ENCODE data around the gene SESN1. TPM values are rescaled to one million over a fixed set of nuclear protein-coding genes. Genes with fewer than 3 reads are reported as not detected.
"Not testable (repeated sequence)": the region's sequence is repeated elsewhere in the genome, so short reads cannot be mapped to it uniquely, and the experiment has no call there.

SESN1 gene
- polyA plus RNA-seq, 2 of the 4 experiments (the other 2 are of a cell fraction), result 7.9 to 13.9 TPM

- no peak for TF ChIP-seq GATA3 (IDR thresholded peaks at IDR 0.05; ENCODE audit: borderline replicate concordance)
- no peak for TF ChIP-seq KDM1A (IDR thresholded peaks at IDR 0.05; ENCODE audit: low read depth)
- TF ChIP-seq SMC3 (IDR thresholded peaks at IDR 0.05), result no peak
- no peak for TF ChIP-seq RFX5 (IDR thresholded peaks at IDR 0.05)
- no peak for TF ChIP-seq BHLHE40 (IDR thresholded peaks at IDR 0.05; ENCODE audit: low read depth, low read length)
- TF ChIP-seq NFE2L2 (conservative IDR thresholded peaks at IDR 0.05; ENCODE audit: low read length), result no peak
- no peak for TF ChIP-seq HOXA7 (CRISPR knock-in tag; IDR thresholded peaks at IDR 0.05)
- TF ChIP-seq JUNB (IDR thresholded peaks at IDR 0.05), result no peak
Measured at GRCh38 chr6:108983151-108983550, 111.5 kb downstream of the SESN1 start (continued).

GRCh38 chr6:108982154-108983113 lies 112.2 kb downstream of the SESN1 start:
- POLR2A ChIA-PET, result no interaction called here
- FAIRE-seq (no peak), DNase-seq (ENCODE audit: low read depth in 1 of 2, low spot score in 1 of 2) (no peak), ATAC-seq (no peak)
- Histone ChIP-seq H3K4me1 (no peaks in the 10 kb centered on the region), H3K9me3 (no peaks in the 10 kb centered on the region), H3K4me2 (no peak overlapping the region), H3K27ac (no peak overlapping the region), H3K4me3 (no peak overlapping the region)
- WGBS (ENCODE audit: missing lambda C conversion rate), result 78% methylated on average over 10 of the region's 10 CpGs
- no peak for TF ChIP-seq FOXS1 (CRISPR knock-in tag; IDR thresholded peaks at IDR 0.05)
- TF ChIP-seq HES2 (IDR thresholded peaks at IDR 0.05), result no peak
- TF ChIP-seq PBX3 (IDR thresholded peaks at IDR 0.05), result no peak
- no peak for TF ChIP-seq SREBF2 (IDR thresholded peaks at IDR 0.05)
- TF ChIP-seq ZFP36 (IDR thresholded peaks at IDR 0.05; ENCODE audit: borderline replicate concordance, partially characterized antibody), result no peak
- no peak for TF ChIP-seq TFCP2L1 (CRISPR knock-in tag; IDR thresholded peaks at IDR 0.05)
- CTCF ChIA-PET, result no interaction called here

- H3K4me1 ChIP-seq; DNase-seq (ENCODE audit: low read depth in 1 of 2, low spot score in 1 of 2); FAIRE-seq; H3K4me3 ChIP-seq; H3K9me3 ChIP-seq; CTCF ChIA-PET; ATAC-seq; H3K27ac ChIP-seq; POLR2A ChIA-PET; H3K4me2 ChIP-seq: not testable (repeated sequence)
- 96% methylated on average over 1 of the region's 1 CpG for WGBS (ENCODE audit: missing lambda C conversion rate)
Measured at GRCh38 chr6:108978638-108979037, 116.0 kb downstream of the SESN1 start.

- ChIA-PET POLR2A (interaction anchor here (0.6 kb wide), 1 partner anchor 528 kb away, joined by 7 read pairs; no protein-coding TSS in a partner anchor), CTCF (no interaction called here)
- TF ChIP-seq NFE2L2 (conservative IDR thresholded peaks at IDR 0.05; ENCODE audit: low read length), result no peak
- TF ChIP-seq HMGXB4 (CRISPR knock-in tag; IDR thresholded peaks at IDR 0.05; ENCODE audit: borderline replicate concordance), result no peak
- TF ChIP-seq ATOH8 (CRISPR knock-in tag; IDR thresholded peaks at IDR 0.05; ENCODE audit: low read depth), result no peak
- TF ChIP-seq EHF (CRISPR knock-in tag; IDR thresholded peaks at IDR 0.05), result no peak
- TF ChIP-seq HEYL (CRISPR knock-in tag; IDR thresholded peaks at IDR 0.05), result no peak
- TF ChIP-seq JUN (IDR thresholded peaks at IDR 0.05), result no peak
- no peak for TF ChIP-seq GATA3 (IDR thresholded peaks at IDR 0.05; ENCODE audit: borderline replicate concordance)
- Histone ChIP-seq H3K27ac (no peak overlapping the region), H3K4me1 (no peaks in the 10 kb centered on the region), H3K9me3 (no peaks in the 10 kb centered on the region), H3K4me2 (no peak overlapping the region), H3K4me3 (no peak overlapping the region)
- FAIRE-seq, result no peak
- ATAC-seq, result no peak
- 17% methylated on average over 1 of the region's 1 CpG for WGBS (ENCODE audit: missing lambda C conversion rate)
- no peak for DNase-seq (ENCODE audit: low read depth in 1 of 2, low spot score in 1 of 2)
Measured at GRCh38 chr6:108974201-108974600, 120.4 kb downstream of the SESN1 start.
